T47D (cell line): ENCODE results near the gene DDIT4.
"Not testable (repeated sequence)": the region's sequence is repeated elsewhere in the genome, so short reads cannot be mapped to it uniquely, and the experiment has no call there.

Experiments
- DNase-seq, 2 experiments: peaks; one replicate each; pipeline versions ENCODE4 v3.0.0 to v3.0.0-alpha.2; 2011 to 2012; ENCODE audit warnings: low read depth in 1 of 2, low spot score in 1 of 2
- JUND ChIP-seq: IDR thresholded peaks from 2 replicates; pipeline ENCODE4 v1.6.1; 2012; ENCODE audit warnings: low read depth
- in situ Hi-C: cut with HindIII; loops from 2 replicates; pipeline ENCODE4 v1.10.0; 2016; ENCODE audit warnings: low sequenced_read_pairs, low pct_unique_long_range_greater_than_20kb

The DDIT4 gene

DNA sequence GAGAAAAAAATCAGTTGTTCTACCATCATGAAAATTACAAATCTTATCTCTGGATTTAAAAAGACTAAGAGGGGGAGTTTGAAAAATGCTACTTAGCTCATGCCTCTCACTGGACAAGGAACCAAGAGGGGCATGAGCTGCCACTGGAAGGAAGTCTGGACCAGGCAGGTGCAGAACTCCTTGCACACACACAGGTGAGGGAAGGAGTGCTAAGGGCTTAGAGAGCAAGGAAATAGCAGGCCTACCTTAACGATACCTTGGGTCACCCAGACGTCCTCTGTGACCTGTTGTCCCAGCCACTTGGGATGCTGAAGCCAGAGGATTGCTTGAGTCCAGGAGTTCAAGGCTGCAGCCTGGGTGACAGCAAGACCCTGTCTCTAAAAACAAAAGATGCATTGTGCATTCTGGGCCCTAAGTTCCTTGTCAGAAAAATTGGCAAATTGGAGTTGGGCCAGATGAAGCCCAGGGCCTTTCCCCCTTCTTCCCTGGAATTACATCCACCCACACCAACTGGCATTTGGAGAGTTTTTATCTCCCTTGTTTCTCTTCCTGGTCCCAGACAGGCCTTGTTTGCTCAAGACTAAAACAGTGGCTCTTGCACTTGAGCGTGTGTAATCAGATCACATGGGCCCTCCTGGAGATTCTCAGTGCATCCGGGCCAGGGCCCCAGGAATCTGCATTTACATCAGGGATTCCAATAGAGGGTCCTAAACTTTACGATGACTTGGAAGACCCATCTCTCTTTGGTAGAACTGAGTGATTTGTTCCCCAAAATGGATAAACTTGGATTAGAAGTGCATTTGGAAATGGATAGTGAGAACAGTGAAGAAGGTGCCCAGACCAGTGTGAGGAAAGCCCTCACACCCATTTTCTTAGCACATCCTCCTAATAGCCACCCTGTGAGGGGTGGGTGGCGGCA lies 3.0 kb downstream of the DDIT4 start:
- DNase-seq: peak in 1 of 2 experiments; percentile 38
- in situ Hi-C loops: no loop called here
- no peak for TF ChIP-seq JUND

- in situ Hi-C loops: no loop called here
- DNase-seq: no peak
- no peak for TF ChIP-seq JUND
Measured at GRCh38 chr10:72277340-72277995, 3.7 kb downstream of the DDIT4 start.

DNA sequence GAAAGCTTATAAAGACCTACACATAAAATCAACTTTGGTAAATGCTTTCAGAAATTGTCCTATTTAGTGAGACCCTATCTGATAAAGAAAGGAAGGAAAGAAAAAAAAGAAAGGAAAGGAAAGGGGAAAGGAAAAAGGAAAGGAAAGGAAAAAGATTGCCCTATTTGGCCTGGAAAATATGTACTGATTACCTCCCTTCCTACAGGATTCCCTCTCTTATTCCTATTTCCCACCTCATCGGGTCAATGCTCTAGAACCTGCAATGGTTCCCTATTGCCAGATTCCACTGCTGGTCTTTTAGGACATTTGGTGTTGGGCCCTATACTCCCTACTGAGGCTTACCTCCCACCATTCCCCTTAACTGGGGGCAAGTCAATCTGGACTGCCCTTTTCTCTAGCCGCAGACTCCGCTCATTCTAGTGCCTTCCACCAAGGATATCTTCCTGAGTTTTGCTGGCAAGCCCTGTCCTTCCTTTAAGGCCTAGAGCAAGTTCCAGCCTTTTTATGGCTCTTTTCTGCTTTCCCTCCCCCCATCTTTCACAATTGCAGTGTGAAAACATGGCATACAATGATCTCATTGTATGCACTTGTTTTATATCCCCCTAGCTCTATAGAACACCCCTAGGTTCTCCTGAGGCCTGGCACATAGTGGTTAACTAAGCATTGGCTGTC lies 4.4 kb downstream of the DDIT4 start:
- no peak for TF ChIP-seq JUND

DNA sequence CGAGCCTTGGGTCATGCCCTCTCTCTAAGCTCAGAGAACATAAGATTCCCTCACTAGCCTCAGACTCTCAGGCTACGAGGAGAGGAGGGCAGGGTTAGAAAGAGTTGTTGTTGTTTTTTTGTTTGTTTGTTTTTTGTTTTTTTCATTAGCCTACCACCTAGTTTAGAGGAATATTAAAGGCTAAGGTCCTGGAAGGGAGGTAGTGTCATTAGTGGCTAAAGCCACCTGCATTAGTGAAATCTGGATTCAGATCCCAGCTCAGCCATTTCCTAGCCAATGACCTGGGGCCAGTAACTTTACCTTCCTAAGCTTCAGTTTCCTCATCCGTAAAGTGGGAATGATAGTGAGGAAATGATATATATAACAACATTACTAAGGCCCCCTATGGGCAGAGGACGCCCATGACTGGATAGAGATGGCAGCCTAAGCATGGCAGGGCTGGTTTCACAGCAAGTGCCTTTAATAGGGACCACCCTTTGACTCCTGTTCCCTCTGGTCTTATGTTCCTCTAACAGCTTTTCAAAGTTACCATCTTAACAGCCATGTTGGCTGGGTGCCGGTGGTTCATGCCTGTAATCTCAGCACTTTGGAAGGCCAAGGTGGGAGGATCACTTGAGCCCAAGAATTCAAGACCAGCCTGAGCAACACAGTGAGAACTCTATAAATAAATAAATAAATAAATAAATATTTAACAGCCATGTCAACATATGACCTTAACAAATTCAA lies 5.1 kb downstream of the DDIT4 start:
- no peak for DNase-seq
- in situ Hi-C loops: no loop called here
- TF ChIP-seq JUND: no peak

More for the DNA sequence above, 4.4 kb downstream of the DDIT4 start:
- in situ Hi-C loops: no loop called here
- no peak for DNase-seq

- in situ Hi-C loops, DNase-seq: not testable (repeated sequence)
Measured at GRCh38 chr10:72279587-72279986, 5.9 kb downstream of the DDIT4 start.

DNA sequence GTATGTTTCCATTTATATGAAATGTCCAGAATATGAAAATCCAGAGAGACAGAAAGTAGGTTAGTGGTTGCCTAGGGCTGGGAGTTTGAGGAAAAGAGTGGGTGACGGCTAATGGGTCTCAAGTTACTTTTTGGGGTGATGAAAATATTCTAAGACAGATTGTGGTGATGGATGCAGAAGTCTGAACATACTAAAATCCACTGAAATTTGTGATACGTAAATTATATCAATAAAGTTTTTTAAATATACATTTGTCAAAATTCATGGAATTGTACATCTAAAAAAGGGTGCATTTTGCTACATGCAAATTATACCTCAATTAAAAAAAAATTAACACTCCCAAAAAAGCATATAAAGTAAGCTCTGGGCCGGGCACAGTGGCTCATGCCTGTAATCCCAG lies 9.4 kb downstream of the DDIT4 start:
- no peak for TF ChIP-seq JUND
- no peak for DNase-seq
- in situ Hi-C loops: no loop called here

- no peak for DNase-seq
- in situ Hi-C loops: no loop called here
- no peak for TF ChIP-seq JUND
Measured at GRCh38 chr10:72285972-72286521, 12.3 kb downstream of the DDIT4 start.

DNA sequence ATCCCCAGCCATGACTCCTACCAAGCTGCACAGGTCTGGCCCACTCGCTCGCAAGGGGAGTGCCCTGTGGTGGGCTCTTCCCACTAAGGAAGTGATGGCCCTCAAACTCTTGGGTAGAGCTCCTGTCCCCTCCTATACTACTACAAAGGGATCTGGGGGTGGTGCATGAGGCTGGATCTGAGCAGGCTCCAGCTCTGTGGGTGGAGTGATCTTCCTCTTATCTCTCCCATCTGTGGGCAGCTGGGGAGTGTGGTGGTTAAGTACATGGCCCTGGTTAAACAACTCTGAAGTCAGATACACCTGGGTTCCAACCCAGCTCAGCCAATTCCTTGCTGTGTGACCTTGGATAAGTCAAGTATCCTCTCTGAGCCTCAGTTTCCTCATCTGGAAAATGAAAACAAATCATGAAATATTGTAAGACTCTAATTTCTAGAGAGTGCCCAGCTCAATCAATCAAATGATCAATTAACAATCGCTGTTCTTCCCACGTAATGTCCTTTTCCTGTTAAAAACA lies 17.4 kb downstream of the DDIT4 start:
- in situ Hi-C loops: no loop called here
- peak in 1 of 2 experiments; percentile 31 for DNase-seq
- TF ChIP-seq JUND: no peak

DNA sequence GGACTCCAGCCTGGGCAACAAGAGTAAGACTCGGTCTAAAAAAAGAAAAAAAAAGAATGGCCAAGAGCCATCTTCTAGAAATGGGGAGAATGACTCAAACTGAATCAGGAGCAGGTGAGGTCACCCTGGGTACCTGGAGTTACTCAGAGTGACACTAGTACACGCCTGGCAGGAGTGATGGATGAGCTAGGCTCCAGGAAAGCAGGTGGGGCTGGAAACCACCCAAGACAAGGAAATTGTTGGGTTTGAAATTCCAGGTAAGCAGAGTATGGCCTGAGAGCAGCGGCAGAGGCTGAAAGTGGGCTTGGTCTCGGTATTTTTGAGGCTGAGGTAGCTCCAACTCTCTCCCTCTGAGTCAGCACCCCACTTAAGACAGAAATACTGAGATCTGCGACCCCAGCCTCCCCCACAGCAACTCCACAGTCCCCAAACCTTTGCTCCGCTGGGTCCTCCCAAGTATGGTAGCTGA lies 18.5 kb downstream of the DDIT4 start:
- no peak for DNase-seq
- in situ Hi-C loops: no loop called here
- no peak for TF ChIP-seq JUND

DNA sequence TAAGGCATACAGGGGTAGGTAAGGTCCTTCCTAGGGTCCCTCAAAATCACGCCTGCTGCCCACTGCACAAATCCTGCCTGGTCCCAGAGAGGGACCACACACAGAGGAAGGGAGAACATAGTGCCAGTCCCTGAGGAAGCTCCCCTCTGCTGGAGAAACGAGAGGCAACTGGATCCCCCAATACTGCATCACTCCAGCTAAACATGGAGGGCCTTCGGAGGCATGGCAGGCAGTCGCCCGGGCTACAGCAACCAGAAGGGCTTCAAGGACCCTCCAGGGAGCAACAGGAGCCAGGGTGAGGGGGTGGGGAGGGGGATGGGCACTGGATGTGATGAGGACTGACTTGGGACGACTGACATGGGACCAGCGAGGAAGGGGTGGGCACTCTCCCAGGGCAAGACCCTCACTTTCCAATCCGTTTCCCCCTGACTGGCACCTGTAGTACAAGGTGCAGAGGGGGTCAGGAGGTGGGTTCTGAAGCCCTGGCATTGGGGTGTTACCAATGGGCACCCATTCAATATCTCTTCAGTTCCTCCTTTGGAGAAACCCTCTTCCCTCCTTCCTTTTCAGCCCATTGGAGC lies 21.7 kb downstream of the DDIT4 start:
- no peak for DNase-seq
- in situ Hi-C loops: no loop called here
- TF ChIP-seq JUND: no peak

GRCh38 chr10:72296829-72297280 lies 23.1 kb downstream of the DDIT4 start:
- DNase-seq, in situ Hi-C loops: not testable (repeated sequence)

DNA sequence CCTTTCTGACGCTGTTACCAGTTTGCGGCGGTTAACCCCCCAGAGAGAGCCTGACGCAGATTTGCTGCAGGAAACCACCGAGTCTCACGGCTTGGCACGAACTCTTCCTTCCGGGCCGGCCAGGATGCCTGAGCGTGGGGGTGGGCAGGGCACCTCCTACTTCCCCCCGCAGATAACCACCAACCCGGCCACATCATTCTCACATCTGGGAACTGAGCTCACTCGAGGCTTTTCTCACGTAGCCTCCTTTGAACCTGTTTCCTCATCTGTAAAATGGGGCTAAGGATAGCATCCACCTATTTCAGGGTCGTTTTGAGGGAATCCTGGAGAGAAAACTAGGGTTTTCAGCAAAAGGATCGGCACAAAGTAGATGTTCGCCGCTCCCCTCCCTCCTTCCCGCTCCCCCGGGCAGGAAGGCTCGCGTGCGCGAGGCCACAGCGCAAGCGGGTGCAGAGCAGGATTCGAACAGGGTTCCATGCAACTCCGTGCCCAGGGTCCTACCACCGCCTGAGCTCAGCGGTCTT lies 23.6 kb downstream of the DDIT4 start:
- no peak for TF ChIP-seq JUND
- DNase-seq: no peak
- in situ Hi-C loops: no loop called here
